Gastrocnemius medialis (tissue), 4 donors: ENCODE measurements around the gene SPN.

Source experiments
- POLR2A ChIP-seq, 2 donors: fragments of 450-650 bp; IDR thresholded peaks; one replicate each; pipeline ENCODE4 v1.6.1; 2017; ENCODE audit warnings: antibody characterized with exemption in 2 of 2, mild to moderate bottlenecking in 2 of 2, moderate library complexity in 2 of 2
- TF ChIP-seq, protein P1 (sequence below), 5 experiments: fragments of 450-650 bp in 3 of 5; fragments of 200-600 bp in 2 of 5; sonication (generic) in 2 of 5; IDR thresholded peaks in 4 of 5; conservative IDR thresholded peaks in 1 of 5; 1 replicate in 4 of 5; 2 replicates in 1 of 5; pipeline ENCODE4 v1.5.1; 2016 to 2019; ENCODE audit warnings: antibody characterized with exemption in 5 of 5, mild to moderate bottlenecking in 3 of 5, moderate library complexity in 3 of 5

DNA sequence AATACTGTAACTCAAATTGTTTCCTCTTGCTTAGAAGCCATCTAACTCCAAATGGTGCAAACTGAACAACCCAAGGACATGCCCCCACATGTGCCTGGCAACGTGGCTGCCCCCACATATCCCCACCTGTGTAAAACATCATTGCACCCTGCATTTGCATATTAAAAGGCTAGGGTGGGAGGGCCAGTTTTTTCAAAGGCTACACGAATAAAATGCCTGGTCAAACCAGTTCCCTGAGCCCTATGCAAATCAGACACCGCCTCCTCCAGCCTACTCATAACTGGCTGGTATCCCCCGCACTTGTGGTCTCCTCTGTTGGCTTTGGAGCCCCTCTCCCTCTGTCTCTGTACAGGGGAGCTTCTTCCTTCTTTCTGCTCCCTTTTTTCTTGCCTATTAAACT lies 56.0 kb downstream of the SPN start:
- no peak for TF ChIP-seq POLR2A (IDR thresholded peaks at IDR 0.05)
- TF ChIP-seq, protein P1, sequence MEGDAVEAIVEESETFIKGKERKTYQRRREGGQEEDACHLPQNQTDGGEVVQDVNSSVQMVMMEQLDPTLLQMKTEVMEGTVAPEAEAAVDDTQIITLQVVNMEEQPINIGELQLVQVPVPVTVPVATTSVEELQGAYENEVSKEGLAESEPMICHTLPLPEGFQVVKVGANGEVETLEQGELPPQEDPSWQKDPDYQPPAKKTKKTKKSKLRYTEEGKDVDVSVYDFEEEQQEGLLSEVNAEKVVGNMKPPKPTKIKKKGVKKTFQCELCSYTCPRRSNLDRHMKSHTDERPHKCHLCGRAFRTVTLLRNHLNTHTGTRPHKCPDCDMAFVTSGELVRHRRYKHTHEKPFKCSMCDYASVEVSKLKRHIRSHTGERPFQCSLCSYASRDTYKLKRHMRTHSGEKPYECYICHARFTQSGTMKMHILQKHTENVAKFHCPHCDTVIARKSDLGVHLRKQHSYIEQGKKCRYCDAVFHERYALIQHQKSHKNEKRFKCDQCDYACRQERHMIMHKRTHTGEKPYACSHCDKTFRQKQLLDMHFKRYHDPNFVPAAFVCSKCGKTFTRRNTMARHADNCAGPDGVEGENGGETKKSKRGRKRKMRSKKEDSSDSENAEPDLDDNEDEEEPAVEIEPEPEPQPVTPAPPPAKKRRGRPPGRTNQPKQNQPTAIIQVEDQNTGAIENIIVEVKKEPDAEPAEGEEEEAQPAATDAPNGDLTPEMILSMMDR (IDR thresholded peaks at IDR 0.05 in 4 of 5, conservative IDR thresholded peaks at IDR 0.05 in 1 of 5): no peak
